Ascending aorta (tissue), 2 donors: ENCODE data around the gene TGFA. TPM values are rescaled to one million over a fixed set of nuclear protein-coding genes. Genes with fewer than 3 reads are reported as not detected.

Source experiments
- DNase-seq, 2 donors: peaks; one replicate each; pipeline ENCODE4 v3.0.0-alpha.2; 2019; ENCODE audit warnings: low spot score in 2 of 2
- H3K27ac ChIP-seq, 2 donors: fragments of 200-600 bp; sonication (generic); one replicate each; pipeline ENCODE4 v1.5.1; 2016 to 2017; ENCODE audit warnings: mild to moderate bottlenecking in 1 of 2
- H3K27me3 ChIP-seq: fragments of 200-600 bp; sonication (generic); one replicate; pipeline ENCODE4 v1.5.1; 2017
- H3K36me3 ChIP-seq, 2 donors: fragments of 200-600 bp; sonication (generic); one replicate each; pipeline ENCODE4 v1.5.1; 2016
- H3K4me1 ChIP-seq, 2 donors: fragments of 200-600 bp; sonication (generic); one replicate each; pipeline ENCODE4 v1.5.1; 2016 to 2017; ENCODE audit warnings: mild to moderate bottlenecking in 1 of 2
- H3K4me3 ChIP-seq, 2 donors: fragments of 200-600 bp; sonication (generic); one replicate each; pipeline ENCODE4 v1.5.1; 2016 to 2017; ENCODE audit warnings: mild to moderate bottlenecking in 1 of 2
- H3K9me3 ChIP-seq, 2 donors: fragments of 200-600 bp; sonication (generic); one replicate each; pipeline ENCODE4 v1.5.1; 2016
- CTCF ChIP-seq, 3 experiments: fragments of 200-600 bp in 2 of 3; fragments of 450-650 bp in 1 of 3; sonication (generic) in 2 of 3; IDR thresholded peaks; one replicate each; pipeline ENCODE4 v1.5.1; 2016 to 2019; ENCODE audit warnings: antibody characterized with exemption in 3 of 3, mild to moderate bottlenecking in 1 of 3, moderate library complexity in 1 of 3
- intact Hi-C: fragments of 100-400 bp; cut with DNase I; formaldehyde crosslinking; loops from one replicate; pipeline ENCODE4 v1.15.1; 2023
- total RNA-seq: library from RNA; depleted of rRNA; stranded (reverse); fragments of >200 nt; gene quantifications from one replicate; pipeline ENCODE4 v1.1.0, GENCODE V29; 2016

TGFA gene
- total RNA-seq, 1 donor from 2014 or later, result 1.8 TPM

- H3K27ac ChIP-seq, result no peak overlapping the region
- no peak overlapping the region for H3K4me3 ChIP-seq
- intact Hi-C loops, result no loop called here
- H3K4me1 ChIP-seq, result no peaks in the 10 kb centered on the region
- no peaks in the 10 kb centered on the region for H3K36me3 ChIP-seq
- no peaks in the 10 kb centered on the region for H3K27me3 ChIP-seq
- no peak for DNase-seq
- TF ChIP-seq CTCF (IDR thresholded peaks at IDR 0.05), result no peak
- H3K9me3 ChIP-seq, result no peaks in the 10 kb centered on the region
Measured at GRCh38 chr2:70473101-70473722, 80.4 kb downstream of the TGFA start.

GRCh38 chr2:70472221-70472890 lies 81.3 kb downstream of the TGFA start:
- Histone ChIP-seq H3K4me3 (no peak overlapping the region), H3K36me3 (no peaks in the 10 kb centered on the region), H3K4me1 (no peaks in the 10 kb centered on the region), H3K27me3 (no peaks in the 10 kb centered on the region), H3K27ac (no peak overlapping the region), H3K9me3 (no peaks in the 10 kb centered on the region)
- intact Hi-C loops, result no loop called here
- TF ChIP-seq CTCF (IDR thresholded peaks at IDR 0.05), result no peak
- no peak for DNase-seq

- H3K4me3 ChIP-seq, result no peak overlapping the region
- H3K36me3 ChIP-seq, result no peaks in the 10 kb centered on the region
- TF ChIP-seq CTCF (IDR thresholded peaks at IDR 0.05), result no peak
- H3K27me3 ChIP-seq, result no peaks in the 10 kb centered on the region
- intact Hi-C loops, result no loop called here
- no peak for DNase-seq
- H3K9me3 ChIP-seq, result no peaks in the 10 kb centered on the region
- H3K4me1 ChIP-seq, result no peaks in the 10 kb centered on the region
- H3K27ac ChIP-seq, result no peak overlapping the region
Measured at GRCh38 chr2:70471129-70471528, 82.5 kb downstream of the TGFA start.

- Histone ChIP-seq H3K9me3 (no peaks in the 10 kb centered on the region), H3K4me1 (no peaks in the 10 kb centered on the region), H3K27me3 (no peaks in the 10 kb centered on the region), H3K4me3 (no peak overlapping the region), H3K36me3 (no peaks in the 10 kb centered on the region), H3K27ac (no peak overlapping the region)
- intact Hi-C loops, result no loop called here
- no peak for TF ChIP-seq CTCF (IDR thresholded peaks at IDR 0.05)
- no peak for DNase-seq
Measured at GRCh38 chr2:70469961-70470360, 83.7 kb downstream of the TGFA start.

- no peaks in the 10 kb centered on the region for H3K27me3 ChIP-seq
- H3K4me1 ChIP-seq, result no peaks in the 10 kb centered on the region
- TF ChIP-seq CTCF (IDR thresholded peaks at IDR 0.05), result no peak
- H3K9me3 ChIP-seq, result no peaks in the 10 kb centered on the region
- H3K36me3 ChIP-seq, result no peaks in the 10 kb centered on the region
- H3K27ac ChIP-seq, result no peak overlapping the region
- intact Hi-C loops, result no loop called here
- no peak for DNase-seq
- no peak overlapping the region for H3K4me3 ChIP-seq
Measured at GRCh38 chr2:70469435-70469834, 84.2 kb downstream of the TGFA start.
